Mucosa of gallbladder (tissue), 1 donor: Measurements from ENCODE around the gene GABBR1. TPM values are rescaled to one million over a fixed set of nuclear protein-coding genes. Genes with fewer than 3 reads are reported as not detected.

Experiments used
- DNase-seq: peaks from one replicate; pipeline ENCODE4 v3.0.0-alpha.2; 2020; ENCODE audit warnings: low spot score
- total RNA-seq: library from RNA; stranded (reverse); gene quantifications from one replicate; pipeline ENCODE4 v1.2.1, GENCODE V29; 2021
- donor health status: DM: no; HTN: no; CAD: no.

The GABBR1 gene
- total RNA-seq, 1 donor from 2014 or later, result 52.4 TPM

DNA sequence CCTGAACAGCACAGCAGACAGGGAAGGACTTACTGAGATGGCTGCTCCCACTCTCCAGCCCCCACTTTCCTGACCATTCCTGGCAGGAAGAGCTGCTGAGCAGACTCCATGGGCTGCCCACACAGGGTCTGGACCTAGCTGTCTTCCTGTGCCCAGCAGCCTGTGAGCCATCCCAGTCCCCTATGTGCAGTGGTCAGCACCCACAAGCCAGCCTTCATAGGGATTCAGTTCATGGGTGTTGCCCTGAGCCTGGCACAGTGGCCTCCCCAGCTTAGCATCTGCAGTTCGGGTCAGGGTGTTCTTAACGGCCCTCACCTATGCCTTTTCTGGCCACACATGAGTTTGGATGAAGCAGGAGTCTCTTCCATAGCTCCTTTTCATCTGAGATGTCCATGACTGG lies 105.4 kb downstream of the GABBR1 start:
- peak; percentile 0 for DNase-seq

GRCh38 chr6:29527126-29527525 lies 105.9 kb downstream of the GABBR1 start:
- DNase-seq, result no peak

DNA sequence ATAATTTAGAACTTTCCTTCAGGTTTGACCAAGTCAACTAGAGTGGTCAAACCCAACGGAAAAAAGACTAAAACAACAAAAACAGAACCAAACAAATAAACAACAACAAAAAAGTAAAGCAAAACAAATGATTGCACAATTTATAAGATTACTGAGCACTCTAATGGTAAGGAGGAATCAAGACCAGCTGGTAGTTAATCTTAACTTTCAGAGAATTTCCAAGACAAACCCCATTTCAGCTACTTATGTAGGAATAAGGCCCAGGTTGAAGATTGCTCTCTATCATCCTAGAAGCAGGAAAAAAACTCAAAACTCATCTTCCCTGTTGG lies 107.7 kb downstream of the GABBR1 start:
- no peak for DNase-seq

DNA sequence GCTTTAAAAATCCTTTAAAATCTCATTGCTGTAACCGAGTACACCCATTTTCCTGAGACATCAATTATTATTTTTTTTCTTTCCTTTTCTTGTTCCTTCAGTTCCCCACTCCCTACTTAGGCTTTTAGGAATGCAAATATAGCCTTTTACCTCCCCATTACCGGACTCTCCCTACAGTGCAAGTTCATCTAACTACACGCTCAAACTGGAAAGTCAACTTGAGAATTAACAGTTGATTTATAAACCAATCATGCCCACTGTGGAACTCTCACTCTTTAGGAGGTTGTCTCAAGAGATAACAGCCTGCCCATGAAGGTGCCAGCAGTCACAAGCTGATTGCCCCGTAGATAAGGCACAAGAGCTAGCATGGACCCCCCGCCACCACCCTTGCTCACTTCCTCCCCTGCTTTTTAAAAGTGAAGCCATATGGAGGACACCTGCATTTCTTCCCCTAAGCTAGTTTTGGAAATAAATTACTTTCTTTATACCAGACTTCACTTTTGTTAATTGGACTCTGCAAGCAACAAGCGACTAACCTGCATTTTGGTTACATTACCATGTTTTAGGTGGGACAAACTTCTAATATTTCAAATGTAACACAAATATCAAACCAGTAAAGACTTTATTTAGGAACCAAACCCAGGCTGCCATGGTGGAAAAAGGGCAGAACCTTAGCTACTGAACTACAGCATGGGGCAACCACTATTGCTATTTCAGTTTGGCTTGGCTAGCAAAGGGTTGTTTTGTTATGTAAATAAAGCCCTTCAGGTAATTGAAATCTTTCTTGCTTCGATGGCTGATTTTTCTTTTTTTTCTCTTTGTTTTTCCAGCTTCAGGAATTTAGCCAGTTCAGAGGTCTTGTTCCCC lies 108.3 kb downstream of the GABBR1 start:
- DNase-seq, result peak; percentile 56

GRCh38 chr6:29524044-29524443 lies 108.9 kb downstream of the GABBR1 start:
- no peak for DNase-seq

- DNase-seq, result no peak
Observed at GRCh38 chr6:29522227-29522626, 110.8 kb downstream of the GABBR1 start.

DNA sequence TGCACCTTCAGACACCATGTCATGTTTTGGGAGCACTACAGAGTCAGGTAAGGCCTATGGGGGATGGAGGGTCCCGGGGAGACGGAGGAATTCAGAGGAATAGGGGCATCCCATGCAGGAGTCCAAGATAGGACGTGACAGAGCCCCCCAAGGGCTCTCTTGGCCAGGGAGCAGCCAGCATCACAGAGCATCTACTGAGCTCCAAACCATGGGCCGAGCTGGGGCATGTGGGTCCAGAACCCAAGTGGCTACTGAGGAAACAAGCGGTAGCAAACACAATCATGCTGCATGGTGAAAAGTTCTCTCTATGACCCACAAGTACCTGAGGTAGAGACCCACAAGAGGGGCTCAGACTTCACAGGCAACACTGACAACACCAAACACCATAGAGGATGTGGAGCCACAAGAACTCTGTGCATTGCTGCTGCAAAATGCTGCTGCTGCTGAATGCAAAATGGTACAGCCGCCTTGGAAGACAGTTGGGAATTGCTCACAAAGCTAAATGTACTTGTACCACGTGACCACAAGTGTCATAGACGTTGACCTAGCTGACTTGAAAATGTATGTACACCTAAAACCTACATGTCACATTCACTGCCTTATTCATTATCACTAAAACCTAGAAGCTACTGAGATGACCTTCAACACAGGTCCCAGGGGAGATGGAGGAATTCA lies 111.8 kb downstream of the GABBR1 start:
- DNase-seq, result peak; percentile 9

DNA sequence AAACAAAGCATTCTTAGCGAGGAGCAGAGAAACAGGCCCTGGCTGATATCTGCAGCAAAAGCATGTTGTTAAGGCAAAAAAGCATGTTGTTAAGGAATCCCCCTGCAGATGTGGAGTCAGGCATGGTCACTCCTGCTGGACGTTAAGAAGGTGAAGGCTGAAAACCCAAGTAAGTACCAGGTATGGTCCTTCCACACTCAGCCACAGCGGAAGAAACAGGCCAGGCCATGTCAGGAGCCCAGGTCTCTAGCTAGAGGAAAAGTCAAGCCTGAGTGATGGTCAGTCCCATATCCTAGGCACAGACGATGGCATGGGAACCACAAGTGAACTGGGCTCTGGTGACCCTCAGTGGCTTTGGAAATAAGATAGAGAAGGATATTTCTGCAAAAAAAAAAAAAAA lies 112.8 kb downstream of the GABBR1 start:
- no peak for DNase-seq

- no peak for DNase-seq
Observed at GRCh38 chr6:29519291-29520010, 113.5 kb downstream of the GABBR1 start.

GRCh38 chr6:29517728-29518440 lies 115.1 kb downstream of the GABBR1 start:
- DNase-seq, result no peak

- no peak for DNase-seq
Observed at GRCh38 chr6:29517245-29517644, 115.7 kb downstream of the GABBR1 start.

DNA sequence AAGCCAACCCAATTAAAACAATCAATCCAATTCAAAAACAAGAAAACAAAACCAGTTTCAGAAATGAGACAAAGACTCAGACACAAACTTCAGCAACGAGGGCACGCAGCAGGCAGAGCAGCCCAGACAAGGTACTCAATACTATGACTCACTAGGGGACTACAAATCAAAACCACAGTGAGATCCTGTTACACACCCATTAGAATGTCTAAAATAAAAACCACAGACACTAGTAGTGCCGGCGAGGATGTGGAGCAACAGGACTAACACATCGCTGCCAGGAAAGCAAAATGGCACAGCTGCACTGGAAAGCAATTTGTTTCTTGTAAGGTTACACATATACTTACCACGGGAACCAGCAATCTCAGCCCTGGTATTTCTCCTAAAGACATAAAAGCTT lies 116.9 kb downstream of the GABBR1 start:
- no peak for DNase-seq

DNA sequence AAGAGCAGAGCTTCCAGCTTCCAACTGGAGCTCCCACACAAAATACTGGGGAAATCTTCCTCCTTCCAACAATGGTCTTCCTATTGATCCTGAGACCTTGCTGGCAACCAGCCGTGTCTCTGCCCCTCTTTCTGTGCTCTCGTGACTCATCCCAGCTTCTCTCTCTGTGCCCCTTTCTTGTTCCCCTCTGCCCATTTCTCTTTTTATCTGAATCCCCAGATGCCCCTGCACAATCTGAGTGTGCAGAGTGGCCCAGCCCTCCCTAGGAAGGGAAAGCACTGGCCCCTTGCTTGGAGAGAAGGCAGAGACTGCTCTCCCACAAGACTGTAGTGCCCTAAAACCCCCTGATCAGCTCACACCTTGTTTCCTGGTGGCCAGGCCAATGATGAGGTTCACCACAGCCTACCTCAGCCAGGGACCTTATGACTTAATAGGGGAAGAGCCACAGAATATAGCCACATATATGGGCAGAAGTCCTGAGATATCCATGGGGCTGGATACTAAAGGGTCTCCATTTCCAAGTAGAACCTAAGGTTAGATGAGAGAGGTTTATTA lies 122.2 kb downstream of the GABBR1 start:
- no peak for DNase-seq

- DNase-seq, result no peak
Observed at GRCh38 chr6:29510202-29510601, 122.8 kb downstream of the GABBR1 start.

Other genes starting within 250 kb of the GABBR1 start
- gene OR12D2, start 237.6 kb downstream of the GABBR1 start, total RNA-seq, result not detected
- gene OR12D1, start 218.3 kb downstream of the GABBR1 start, total RNA-seq, result not detected
- gene OR10C1, start 193.9 kb downstream of the GABBR1 start, total RNA-seq, result not detected
- not detected for gene OR11A1, start 176.1 kb downstream of the GABBR1 start, total RNA-seq
- not detected for gene OR2H1, start 176.0 kb downstream of the GABBR1 start, total RNA-seq
- 0.26 TPM for gene MAS1L, start 145.2 kb downstream of the GABBR1 start, total RNA-seq
- gene UBD, start 73.5 kb downstream of the GABBR1 start, total RNA-seq, result not detected
- not detected for gene OR2H2, start 48.1 kb downstream of the GABBR1 start, total RNA-seq
- gene MOG, start 23.9 kb upstream of the GABBR1 start, total RNA-seq, result not detected
- 0.12 TPM for gene ZFP57, start 48.0 kb upstream of the GABBR1 start, total RNA-seq
- 87.3 TPM for gene HLA-F, start 90.3 kb upstream of the GABBR1 start, total RNA-seq
- gene HLA-G, start 194.6 kb upstream of the GABBR1 start, total RNA-seq, result 0.52 TPM